HG03064 (cell line): ENCODE data around the gene TAF4B.
A peak's percentile ranks its signal among the peaks of the same experiment; 100 is the strongest.
"Not testable (repeated sequence)": the region's sequence is repeated elsewhere in the genome, so short reads cannot be mapped to it uniquely, and the experiment has no call there.

Experiments
- ATAC-seq: cut with Tn5 transposase; IDR thresholded peaks from one replicate; pipeline ENCODE4 v1.9.1; 2021; ENCODE audit warnings: low read depth; ENCODE audit not compliant: unreplicated experiment

Gene TAF4B

GRCh38 chr18:26378701-26379100 lies 152.5 kb downstream of the TAF4B start:
- no peak for ATAC-seq

- ATAC-seq: not testable (repeated sequence)
Observed at GRCh38 chr18:26381555-26381954, 155.3 kb downstream of the TAF4B start.

GRCh38 chr18:26383454-26384270 lies 157.4 kb downstream of the TAF4B start:
- ATAC-seq: peak; percentile 88

GRCh38 chr18:26386002-26386401 lies 159.8 kb downstream of the TAF4B start:
- no peak for ATAC-seq

GRCh38 chr18:26386441-26386840 lies 160.2 kb downstream of the TAF4B start:
- ATAC-seq: no peak

- no peak for ATAC-seq
Observed at GRCh38 chr18:26394047-26394654, 167.9 kb downstream of the TAF4B start.

- ATAC-seq: no peak
Observed at GRCh38 chr18:26397019-26397418, 170.8 kb downstream of the TAF4B start.

GRCh38 chr18:26403491-26403890 lies 177.2 kb downstream of the TAF4B start:
- ATAC-seq: no peak

GRCh38 chr18:26405190-26405801 lies 179.1 kb downstream of the TAF4B start:
- ATAC-seq: peak; percentile 88

GRCh38 chr18:26406324-26406723 lies 180.1 kb downstream of the TAF4B start:
- no peak for ATAC-seq

GRCh38 chr18:26406854-26407517 lies 180.7 kb downstream of the TAF4B start:
- no peak for ATAC-seq

GRCh38 chr18:26407736-26408601 lies 181.7 kb downstream of the TAF4B start:
- no peak for ATAC-seq

- no peak for ATAC-seq
Observed at GRCh38 chr18:26409091-26409490, 182.8 kb downstream of the TAF4B start.

GRCh38 chr18:26414901-26415440 lies 188.7 kb downstream of the TAF4B start:
- ATAC-seq: no peak

- ATAC-seq: no peak
Observed at GRCh38 chr18:26415631-26416030, 189.4 kb downstream of the TAF4B start.

GRCh38 chr18:26416652-26417150 lies 190.5 kb downstream of the TAF4B start:
- ATAC-seq: no peak

GRCh38 chr18:26417190-26417589 lies 190.9 kb downstream of the TAF4B start:
- ATAC-seq: no peak

GRCh38 chr18:26418225-26418624 lies 192.0 kb downstream of the TAF4B start:
- ATAC-seq: no peak

GRCh38 chr18:26419746-26420145 lies 193.5 kb downstream of the TAF4B start:
- no peak for ATAC-seq

- no peak for ATAC-seq
Observed at GRCh38 chr18:26421503-26421902, 195.3 kb downstream of the TAF4B start.
